ENCODE results near the gene P2RX1. TPM values are rescaled to one million over a fixed set of nuclear protein-coding genes. Genes with fewer than 3 reads are reported as not detected.

Gene P2RX1
- total and polyA plus RNA-seq, 12 donors: 0.27 to 2.6 (median 0.49) TPM

GRCh38 chr17:3867106-3867505, 49.2 kb downstream of the P2RX1 start:
- ATAC-seq (no peak), DNase-seq (no peak)
- Histone ChIP-seq H3K27me3 (no peaks in the 10 kb centered on the region), H3K27ac (no peak overlapping the region), H3K4me1 (peaks cover 0 to 14% (median 6%) of the 10 kb centered on the region in 9 donors), H3K4me3 (no peak overlapping the region), H3K36me3 (peaks cover 0 to 27% (median 0%) of the 10 kb centered on the region in 9 donors), H3K9me3 (no peaks in the 10 kb centered on the region)
- 80 to 82% methylated on average over 17 of the region's 17 CpGs for WGBS, 2 donors
- intact Hi-C loops (cut with DNase I): loop anchor here in 8 of 10 donors (5.0 to 10.0 kb wide), 5 partner anchors 40 to 208 kb away; no protein-coding TSS in a partner anchor
- no peak for TF ChIP-seq CTCF (IDR thresholded peaks at IDR 0.05)

- no peaks in the 10 kb centered on the region for H3K27me3 ChIP-seq
- no peaks in the 10 kb centered on the region for H3K9me3 ChIP-seq
- DNase-seq (no peak), ATAC-seq (peak in 1 of 8 donors; percentile 5)
- no peak for TF ChIP-seq CTCF (IDR thresholded peaks at IDR 0.05)
- peaks cover 0 to 32% (median 0%) of the 10 kb centered on the region in 9 donors for H3K36me3 ChIP-seq
- H3K4me3 ChIP-seq: no peak overlapping the region
- no peak overlapping the region for H3K27ac ChIP-seq
- intact Hi-C loops (cut with DNase I): loop anchor here in 8 of 10 donors (5.0 to 10.0 kb wide), 5 partner anchors 41 to 209 kb away; no protein-coding TSS in a partner anchor
- peaks cover 0 to 14% (median 6%) of the 10 kb centered on the region in 9 donors for H3K4me1 ChIP-seq
- WGBS, 2 donors: 97 to 98% methylated on average over 21 of the region's 21 CpGs
Measured at GRCh38 chr17:3866276-3866675, 50.0 kb downstream of the P2RX1 start.

- intact Hi-C loops (cut with DNase I): loop anchor here in 8 of 10 donors (5.0 to 10.0 kb wide), 5 partner anchors 42 to 210 kb away; no protein-coding TSS in a partner anchor
- no peak for DNase-seq
- Histone ChIP-seq H3K27ac (no peak overlapping the region), H3K9me3 (no peaks in the 10 kb centered on the region), H3K36me3 (peaks cover 0 to 38% (median 0%) of the 10 kb centered on the region in 9 donors), H3K4me3 (no peak overlapping the region), H3K4me1 (peaks cover 0 to 8% (median 0%) of the 10 kb centered on the region in 9 donors), H3K27me3 (no peaks in the 10 kb centered on the region)
- peak in 4 of 8 donors; percentile 37 to 68 (median 62) for ATAC-seq
- TF ChIP-seq CTCF (IDR thresholded peaks at IDR 0.05): no peak
- 60 to 88% methylated on average over 8 of the region's 8 CpGs for WGBS, 2 donors
Measured at GRCh38 chr17:3865176-3865575, 51.1 kb downstream of the P2RX1 start.

GRCh38 chr17:3864534-3864933, 51.7 kb downstream of the P2RX1 start:
- WGBS, 2 donors: 88 to 91% methylated on average over 10 of the region's 10 CpGs
- no peaks in the 10 kb centered on the region for H3K9me3 ChIP-seq
- H3K27me3 ChIP-seq: no peaks in the 10 kb centered on the region
- H3K36me3 ChIP-seq: peaks cover 0 to 38% (median 0%) of the 10 kb centered on the region in 9 donors
- ATAC-seq: no peak
- H3K27ac ChIP-seq: no peak overlapping the region
- no peak overlapping the region for H3K4me3 ChIP-seq
- DNase-seq: no peak
- H3K4me1 ChIP-seq: peaks cover 0 to 8% (median 0%) of the 10 kb centered on the region in 9 donors
- intact Hi-C loops (cut with DNase I): loop anchor here in 7 of 10 donors (5.0 to 10.0 kb wide), 7 partner anchors 43 to 210 kb away; partner anchors contain the start of gene P2RX1 (in 1 of the 7)
- no peak for TF ChIP-seq CTCF (IDR thresholded peaks at IDR 0.05)
